ENCODE measurements around the gene KIF26B.

The KIF26B gene

GRCh38 chr1:245645894-245646293, 491.1 kb downstream of the KIF26B start:
- H3K36me3 ChIP-seq (ENCODE audit: insufficient read depth, low read length) = no peaks in the 10 kb centered on the region
- H3K27ac ChIP-seq (ENCODE audit: low read depth, low read length) = no peak overlapping the region
- H3K4me1 ChIP-seq (ENCODE audit: insufficient read depth, low read length) = no peaks in the 10 kb centered on the region
- no peaks in the 10 kb centered on the region for H3K27me3 ChIP-seq (ENCODE audit: control insufficient read depth in 1 of 2, insufficient read depth in 2 of 2, low read length in 2 of 2)
- peaks cover 7% of the 10 kb centered on the region for H3K9me3 ChIP-seq (ENCODE audit: low read length)
- H3K9ac ChIP-seq (ENCODE audit: low read length) = no peak overlapping the region
- H3K4me3 ChIP-seq (ENCODE audit: low read depth in 1 of 2, low read length in 2 of 2) = no peak overlapping the region

GRCh38 chr1:245648749-245649522, 494.2 kb downstream of the KIF26B start:
- Histone ChIP-seq H3K27me3 (ENCODE audit: control insufficient read depth in 1 of 2, insufficient read depth in 2 of 2, low read length in 2 of 2) (no peaks in the 10 kb centered on the region), H3K36me3 (ENCODE audit: insufficient read depth, low read length) (no peaks in the 10 kb centered on the region), H3K27ac (ENCODE audit: low read depth, low read length) (no peak overlapping the region), H3K4me3 (ENCODE audit: low read depth in 1 of 2, low read length in 2 of 2) (no peak overlapping the region), H3K9me3 (ENCODE audit: low read length) (no peaks in the 10 kb centered on the region), H3K9ac (ENCODE audit: low read length) (no peak overlapping the region), H3K4me1 (ENCODE audit: insufficient read depth, low read length) (no peaks in the 10 kb centered on the region)

- Histone ChIP-seq H3K27me3 (ENCODE audit: control insufficient read depth in 1 of 2, insufficient read depth in 2 of 2, low read length in 2 of 2) (no peaks in the 10 kb centered on the region), H3K27ac (ENCODE audit: low read depth, low read length) (no peak overlapping the region), H3K4me1 (ENCODE audit: insufficient read depth, low read length) (no peaks in the 10 kb centered on the region), H3K4me3 (ENCODE audit: low read depth in 1 of 2, low read length in 2 of 2) (no peak overlapping the region), H3K36me3 (ENCODE audit: insufficient read depth, low read length) (no peaks in the 10 kb centered on the region), H3K9ac (ENCODE audit: low read length) (no peak overlapping the region), H3K9me3 (ENCODE audit: low read length) (no peaks in the 10 kb centered on the region)
These were observed 494.9 kb downstream of the KIF26B start for GRCh38 chr1:245649666-245650065.

GRCh38 chr1:245650441-245650960, 495.7 kb downstream of the KIF26B start:
- Histone ChIP-seq H3K4me1 (ENCODE audit: insufficient read depth, low read length) (no peaks in the 10 kb centered on the region), H3K27me3 (ENCODE audit: control insufficient read depth in 1 of 2, insufficient read depth in 2 of 2, low read length in 2 of 2) (no peaks in the 10 kb centered on the region), H3K27ac (ENCODE audit: low read depth, low read length) (no peak overlapping the region), H3K9me3 (ENCODE audit: low read length) (no peaks in the 10 kb centered on the region), H3K36me3 (ENCODE audit: insufficient read depth, low read length) (no peaks in the 10 kb centered on the region), H3K4me3 (ENCODE audit: low read depth in 1 of 2, low read length in 2 of 2) (no peak overlapping the region), H3K9ac (ENCODE audit: low read length) (no peak overlapping the region)

- Histone ChIP-seq H3K27me3 (ENCODE audit: control insufficient read depth in 1 of 2, insufficient read depth in 2 of 2, low read length in 2 of 2) (no peaks in the 10 kb centered on the region), H3K4me3 (ENCODE audit: low read depth in 1 of 2, low read length in 2 of 2) (no peak overlapping the region), H3K9me3 (ENCODE audit: low read length) (no peaks in the 10 kb centered on the region), H3K27ac (ENCODE audit: low read depth, low read length) (no peak overlapping the region), H3K4me1 (ENCODE audit: insufficient read depth, low read length) (no peaks in the 10 kb centered on the region), H3K9ac (ENCODE audit: low read length) (no peak overlapping the region), H3K36me3 (ENCODE audit: insufficient read depth, low read length) (no peaks in the 10 kb centered on the region)
These were observed 496.3 kb downstream of the KIF26B start for GRCh38 chr1:245651093-245651492.

- no peak overlapping the region for H3K27ac ChIP-seq (ENCODE audit: low read depth, low read length)
- H3K4me1 ChIP-seq (ENCODE audit: insufficient read depth, low read length) = no peaks in the 10 kb centered on the region
- H3K9me3 ChIP-seq (ENCODE audit: low read length) = no peaks in the 10 kb centered on the region
- H3K9ac ChIP-seq (ENCODE audit: low read length) = no peak overlapping the region
- H3K27me3 ChIP-seq (ENCODE audit: control insufficient read depth in 1 of 2, insufficient read depth in 2 of 2, low read length in 2 of 2) = no peaks in the 10 kb centered on the region
- H3K36me3 ChIP-seq (ENCODE audit: insufficient read depth, low read length) = no peaks in the 10 kb centered on the region
- no peak overlapping the region for H3K4me3 ChIP-seq (ENCODE audit: low read depth in 1 of 2, low read length in 2 of 2)
These were observed 497.3 kb downstream of the KIF26B start for GRCh38 chr1:245652116-245652515.

- no peaks in the 10 kb centered on the region for H3K27me3 ChIP-seq (ENCODE audit: control insufficient read depth in 1 of 2, insufficient read depth in 2 of 2, low read length in 2 of 2)
- no peak overlapping the region for H3K27ac ChIP-seq (ENCODE audit: low read depth, low read length)
- H3K9ac ChIP-seq (ENCODE audit: low read length) = no peak overlapping the region
These were observed 498.1 kb downstream of the KIF26B start for GRCh38 chr1:245652660-245653427.

GRCh38 chr1:245654460-245655050, 499.8 kb downstream of the KIF26B start:
- no peaks in the 10 kb centered on the region for H3K9me3 ChIP-seq (ENCODE audit: low read length)
- no peaks in the 10 kb centered on the region for H3K4me1 ChIP-seq (ENCODE audit: insufficient read depth, low read length)
- no peak overlapping the region for H3K9ac ChIP-seq (ENCODE audit: low read length)
- no peaks in the 10 kb centered on the region for H3K27me3 ChIP-seq (ENCODE audit: control insufficient read depth in 1 of 2, insufficient read depth in 2 of 2, low read length in 2 of 2)
- H3K36me3 ChIP-seq (ENCODE audit: insufficient read depth, low read length) = no peaks in the 10 kb centered on the region
- no peak overlapping the region for H3K27ac ChIP-seq (ENCODE audit: low read depth, low read length)
- no peak overlapping the region for H3K4me3 ChIP-seq (ENCODE audit: low read depth in 1 of 2, low read length in 2 of 2)

More at GRCh38 chr1:245652660-245653427, 498.1 kb downstream of the KIF26B start:
- no peak overlapping the region for H3K4me3 ChIP-seq (ENCODE audit: low read depth in 1 of 2, low read length in 2 of 2)
- H3K36me3 ChIP-seq (ENCODE audit: insufficient read depth, low read length) = no peaks in the 10 kb centered on the region
- H3K4me1 ChIP-seq (ENCODE audit: insufficient read depth, low read length) = no peaks in the 10 kb centered on the region
- no peaks in the 10 kb centered on the region for H3K9me3 ChIP-seq (ENCODE audit: low read length)

GRCh38 chr1:245656189-245656717, 501.5 kb downstream of the KIF26B start:
- no peaks in the 10 kb centered on the region for H3K36me3 ChIP-seq (ENCODE audit: insufficient read depth, low read length)
- no peaks in the 10 kb centered on the region for H3K4me1 ChIP-seq (ENCODE audit: insufficient read depth, low read length)
- H3K9me3 ChIP-seq (ENCODE audit: low read length) = no peaks in the 10 kb centered on the region
- H3K27me3 ChIP-seq (ENCODE audit: control insufficient read depth in 1 of 2, insufficient read depth in 2 of 2, low read length in 2 of 2) = no peaks in the 10 kb centered on the region
- no peak overlapping the region for H3K4me3 ChIP-seq (ENCODE audit: low read depth in 1 of 2, low read length in 2 of 2)
- H3K27ac ChIP-seq (ENCODE audit: low read depth, low read length) = no peak overlapping the region
- no peak overlapping the region for H3K9ac ChIP-seq (ENCODE audit: low read length)

GRCh38 chr1:245657371-245657770, 502.6 kb downstream of the KIF26B start:
- no peaks in the 10 kb centered on the region for H3K9me3 ChIP-seq (ENCODE audit: low read length)
- H3K27me3 ChIP-seq (ENCODE audit: control insufficient read depth in 1 of 2, insufficient read depth in 2 of 2, low read length in 2 of 2) = no peaks in the 10 kb centered on the region
- no peaks in the 10 kb centered on the region for H3K4me1 ChIP-seq (ENCODE audit: insufficient read depth, low read length)
- H3K4me3 ChIP-seq (ENCODE audit: low read depth in 1 of 2, low read length in 2 of 2) = no peak overlapping the region
- no peak overlapping the region for H3K27ac ChIP-seq (ENCODE audit: low read depth, low read length)
- no peak overlapping the region for H3K9ac ChIP-seq (ENCODE audit: low read length)
- no peaks in the 10 kb centered on the region for H3K36me3 ChIP-seq (ENCODE audit: insufficient read depth, low read length)

- H3K36me3 ChIP-seq (ENCODE audit: insufficient read depth, low read length) = no peaks in the 10 kb centered on the region
- no peak overlapping the region for H3K27ac ChIP-seq (ENCODE audit: low read depth, low read length)
- H3K27me3 ChIP-seq (ENCODE audit: control insufficient read depth in 1 of 2, insufficient read depth in 2 of 2, low read length in 2 of 2) = no peaks in the 10 kb centered on the region
- no peaks in the 10 kb centered on the region for H3K4me1 ChIP-seq (ENCODE audit: insufficient read depth, low read length)
- H3K9ac ChIP-seq (ENCODE audit: low read length) = no peak overlapping the region
- no peak overlapping the region for H3K4me3 ChIP-seq (ENCODE audit: low read depth in 1 of 2, low read length in 2 of 2)
- no peaks in the 10 kb centered on the region for H3K9me3 ChIP-seq (ENCODE audit: low read length)
These were observed 508.6 kb downstream of the KIF26B start for GRCh38 chr1:245663373-245663772.

Measured in muscle layer of colon (tissue), 2 donors.